PC-9 (cell line): Measurements from ENCODE around the gene AGAP1. TPM values are rescaled to one million over a fixed set of nuclear protein-coding genes. Genes with fewer than 3 reads are reported as not detected.

Experiments
- BruUV-seq: library from RNA; stranded (reverse); fragments of 400-500 nt; replicated peaks from 2 replicates; lab custom pipeline; 2021; lab: Mats Ljungman, UMichigan
- CTCF ChIA-PET: fragments of 300-600 bp; sonication (Branson Sonifier 250); formaldehyde crosslinking; loops from one replicate; lab custom pipeline; 2022; ENCODE audit warnings: antibody characterized with exemption; lab: Charles Lee
- POLR2A ChIA-PET: fragments of 300-600 bp; sonication (Branson Sonifier 250); formaldehyde crosslinking; loops from one replicate; lab custom pipeline; 2022; ENCODE audit warnings: antibody characterized with exemption; ENCODE audit not compliant: unreplicated experiment; lab: Charles Lee
- DNase-seq, 2 experiments: peaks; one replicate each; pipeline versions ENCODE4 v3.0.0 to v3.0.0-alpha.2; 2015 to 2022; ENCODE audit warnings: mixed read lengths in 1 of 2
- H2AFZ ChIP-seq: fragments of 200-600 bp; sonication (generic); 2 replicates; pipeline ENCODE4 v1.8.1; 2017; ENCODE audit warnings: antibody characterized with exemption
- H3F3A ChIP-seq: fragments of 200-600 bp; sonication (generic); 2 replicates; pipeline ENCODE4 v1.8.1; 2017; ENCODE audit warnings: antibody characterized with exemption, mild to moderate bottlenecking, low read depth; ENCODE audit not compliant: insufficient read depth
- H3K27ac ChIP-seq: fragments of 200-600 bp; sonication (generic); 2 replicates; pipeline ENCODE4 v1.6.1; 2016; ENCODE audit warnings: mixed run types
- H3K27me3 ChIP-seq: fragments of 200-600 bp; sonication (generic); 2 replicates; pipeline ENCODE4 v1.6.1; 2016; ENCODE audit warnings: low read depth, mixed run types; ENCODE audit not compliant: insufficient read depth
- H3K36me3 ChIP-seq: fragments of 200-600 bp; sonication (generic); 2 replicates; pipeline ENCODE4 v1.6.1; 2016; ENCODE audit warnings: low read depth, mixed run types
- H3K4me1 ChIP-seq: fragments of 200-600 bp; sonication (generic); replicated peaks from 2 replicates; pipeline ENCODE4 v1.6.1; 2016; ENCODE audit warnings: mixed run types; ENCODE audit not compliant: insufficient read depth
- H3K4me2 ChIP-seq: fragments of 200-600 bp; sonication (generic); 2 replicates; pipeline ENCODE4 v1.6.1; 2017; ENCODE audit warnings: mixed run types
- H3K4me3 ChIP-seq: fragments of 200-600 bp; sonication (generic); 2 replicates; pipeline ENCODE4 v1.6.1; 2016; ENCODE audit warnings: mixed run types
- H3K79me2 ChIP-seq: fragments of 200-600 bp; sonication (generic); 2 replicates; pipeline ENCODE4 v1.6.1; 2017; ENCODE audit warnings: low read depth, mixed run types
- H3K9me2 ChIP-seq: fragments of 200-600 bp; sonication (generic); 2 replicates; pipeline ENCODE4 v1.8.1; 2017; ENCODE audit warnings: mild to moderate bottlenecking; ENCODE audit not compliant: insufficient read depth
- H3K9me3 ChIP-seq: fragments of 200-600 bp; sonication (generic); 2 replicates; pipeline ENCODE4 v1.8.1; 2016; ENCODE audit warnings: low read depth; ENCODE audit not compliant: insufficient read depth
- H4K20me1 ChIP-seq: fragments of 200-600 bp; sonication (generic); 2 replicates; pipeline ENCODE4 v1.8.1; 2017; ENCODE audit not compliant: insufficient read depth
- EZH2 ChIP-seq: fragments of 200-600 bp; sonication (generic); IDR thresholded peaks from 2 replicates; pipeline ENCODE4 v1.8.0; 2017; ENCODE audit warnings: antibody characterized with exemption, low read depth
- intact Hi-C: fragments of 100-400 bp; cut with micrococcal nuclease; formaldehyde crosslinking; loops from one replicate; pipeline ENCODE4 v1.10.0; 2022; ENCODE audit not compliant: unreplicated experiment
- total RNA-seq: library from RNA; stranded (reverse); gene quantifications from 2 replicates; pipeline ENCODE4 v1.2.3, GENCODE V29; 2021
- TF ChIP-seq, protein P1 (sequence below): fragments of 200-600 bp; sonication (generic); conservative IDR thresholded peaks from 2 replicates; pipeline ENCODE4 v1.6.1; 2017; ENCODE audit warnings: mixed run types, antibody characterized with exemption, mild to moderate bottlenecking, moderate library complexity

Gene AGAP1
- total RNA-seq, 1 experiment from 2014 or later: 91.4 TPM

DNA sequence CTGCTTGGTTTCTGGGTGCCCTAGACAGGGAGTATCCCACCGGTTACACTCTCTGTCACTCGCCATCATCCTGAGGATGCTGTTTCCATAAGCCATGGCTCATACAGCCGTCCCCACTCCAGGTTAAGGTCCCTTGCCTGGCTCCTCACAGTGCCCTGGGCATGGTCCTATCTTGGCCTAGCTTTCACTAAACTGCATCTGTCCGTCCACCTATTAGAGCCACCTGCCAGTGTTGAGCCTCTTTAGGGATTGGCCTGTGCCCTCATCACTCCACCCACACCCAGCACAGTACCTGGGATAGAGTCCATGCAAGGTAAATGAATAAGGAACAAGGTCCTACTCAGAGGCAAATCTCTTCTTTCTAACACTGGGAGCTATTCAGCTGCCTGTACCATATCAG, 354.2 kb downstream of the AGAP1 start:
- H3K4me1 ChIP-seq: no peaks in the 10 kb centered on the region
- H3K27ac ChIP-seq: no peak overlapping the region
- no peaks in the 10 kb centered on the region for H3K79me2 ChIP-seq
- ChIA-PET POLR2A (no interaction called here), CTCF (interaction anchor here (0.5 kb wide), 1 partner anchor 330 kb away, joined by 3 read pairs; no protein-coding TSS in a partner anchor)
- H3K4me3 ChIP-seq: no peak overlapping the region
- no peaks in the 10 kb centered on the region for H3K9me3 ChIP-seq
- no peak overlapping the region for H3K4me2 ChIP-seq
- TF ChIP-seq EZH2: no peak
- TF ChIP-seq, protein P1, sequence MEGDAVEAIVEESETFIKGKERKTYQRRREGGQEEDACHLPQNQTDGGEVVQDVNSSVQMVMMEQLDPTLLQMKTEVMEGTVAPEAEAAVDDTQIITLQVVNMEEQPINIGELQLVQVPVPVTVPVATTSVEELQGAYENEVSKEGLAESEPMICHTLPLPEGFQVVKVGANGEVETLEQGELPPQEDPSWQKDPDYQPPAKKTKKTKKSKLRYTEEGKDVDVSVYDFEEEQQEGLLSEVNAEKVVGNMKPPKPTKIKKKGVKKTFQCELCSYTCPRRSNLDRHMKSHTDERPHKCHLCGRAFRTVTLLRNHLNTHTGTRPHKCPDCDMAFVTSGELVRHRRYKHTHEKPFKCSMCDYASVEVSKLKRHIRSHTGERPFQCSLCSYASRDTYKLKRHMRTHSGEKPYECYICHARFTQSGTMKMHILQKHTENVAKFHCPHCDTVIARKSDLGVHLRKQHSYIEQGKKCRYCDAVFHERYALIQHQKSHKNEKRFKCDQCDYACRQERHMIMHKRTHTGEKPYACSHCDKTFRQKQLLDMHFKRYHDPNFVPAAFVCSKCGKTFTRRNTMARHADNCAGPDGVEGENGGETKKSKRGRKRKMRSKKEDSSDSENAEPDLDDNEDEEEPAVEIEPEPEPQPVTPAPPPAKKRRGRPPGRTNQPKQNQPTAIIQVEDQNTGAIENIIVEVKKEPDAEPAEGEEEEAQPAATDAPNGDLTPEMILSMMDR: no peak
- intact Hi-C loops: no loop called here
- BruUV-seq: no TSS peak
- no peak overlapping the region for H2AFZ ChIP-seq
- peaks cover 10% of the 10 kb centered on the region; the same call in 1 of the 2 replicates for H3F3A ChIP-seq
- H3K36me3 ChIP-seq: no peaks in the 10 kb centered on the region
- H3K9me2 ChIP-seq: no peaks in the 10 kb centered on the region
- DNase-seq: no peak
- H3K27me3 ChIP-seq: no peaks in the 10 kb centered on the region
- peaks cover 21% of the 10 kb centered on the region for H4K20me1 ChIP-seq

DNA sequence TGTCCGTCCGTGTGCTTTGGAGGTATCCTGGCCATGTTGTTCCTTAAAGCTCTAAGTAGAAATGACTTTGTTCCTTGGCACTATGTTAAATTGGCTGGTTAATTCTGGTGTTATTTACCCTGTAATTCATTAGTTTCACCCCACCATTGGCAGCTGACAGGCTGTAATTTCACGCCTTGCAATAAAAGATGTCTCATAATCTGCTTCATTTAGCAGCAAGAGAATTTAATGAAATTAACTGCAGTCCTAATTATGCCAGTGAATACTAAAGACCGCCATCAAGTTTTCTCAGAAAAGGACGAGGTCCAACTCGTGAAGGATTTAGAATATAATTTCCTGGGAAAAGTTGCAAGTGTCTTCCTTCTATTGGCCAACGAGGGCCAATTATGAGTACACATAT, 355.1 kb downstream of the AGAP1 start:
- Histone ChIP-seq H3K27ac (no peak overlapping the region), H3K4me3 (no peak overlapping the region), H3K79me2 (no peaks in the 10 kb centered on the region), H4K20me1 (peaks cover 21% of the 10 kb centered on the region), H3K36me3 (no peaks in the 10 kb centered on the region), H3K9me2 (no peaks in the 10 kb centered on the region), H3K9me3 (no peaks in the 10 kb centered on the region), H2AFZ (no peak overlapping the region), H3K27me3 (no peaks in the 10 kb centered on the region), H3K4me1 (no peaks in the 10 kb centered on the region), H3F3A (peaks cover 10% of the 10 kb centered on the region; the same call in 1 of the 2 replicates), H3K4me2 (no peak overlapping the region)
- intact Hi-C loops: no loop called here
- no peak for DNase-seq
- no TSS peak for BruUV-seq
- POLR2A ChIA-PET: no interaction called here
- CTCF ChIA-PET: no interaction called here
- TF ChIP-seq EZH2: no peak
- TF ChIP-seq, protein P1: no peak

DNA sequence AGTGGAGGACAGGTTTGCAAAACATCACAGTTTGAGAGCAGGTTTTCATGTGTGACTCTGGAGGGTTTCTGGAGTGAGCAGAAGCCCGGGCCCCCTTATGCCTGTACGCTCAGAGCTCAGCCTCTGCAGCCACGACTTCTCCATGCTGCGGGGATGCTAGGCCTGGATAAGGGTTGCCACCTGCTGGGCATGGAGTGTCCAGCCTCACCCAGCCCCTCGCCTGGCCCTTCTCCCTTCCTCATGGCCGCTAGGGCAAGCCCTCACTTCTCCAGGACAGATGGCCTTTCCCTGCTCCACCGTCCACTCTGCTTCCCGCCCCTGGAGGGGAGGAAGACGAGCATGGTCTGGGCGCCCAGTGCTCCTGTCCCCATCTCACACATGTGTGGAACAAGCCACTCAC, 355.6 kb downstream of the AGAP1 start:
- Histone ChIP-seq H4K20me1 (peaks cover 21% of the 10 kb centered on the region), H3K79me2 (no peaks in the 10 kb centered on the region), H3F3A (peaks cover 10% of the 10 kb centered on the region; the same call in 1 of the 2 replicates), H3K27ac (no peak overlapping the region), H3K9me3 (no peaks in the 10 kb centered on the region), H3K27me3 (no peaks in the 10 kb centered on the region), H3K4me1 (no peaks in the 10 kb centered on the region), H3K4me2 (no peak overlapping the region), H2AFZ (no peak overlapping the region), H3K9me2 (no peaks in the 10 kb centered on the region), H3K4me3 (no peak overlapping the region), H3K36me3 (no peaks in the 10 kb centered on the region)
- ChIA-PET POLR2A (no interaction called here), CTCF (no interaction called here)
- intact Hi-C loops: no loop called here
- BruUV-seq: no TSS peak
- TF ChIP-seq, protein P1: no peak
- TF ChIP-seq EZH2: no peak
- no peak for DNase-seq
